HepG2 (cell line): ENCODE results near the gene BTN1A1.

ENCODE experiments used
- ARNT ChIP-seq: fragments of 450-650 bp; IDR thresholded peaks from 2 replicates; pipeline ENCODE4 v1.6.1; 2017
- KLF6 ChIP-seq: IDR thresholded peaks from 2 replicates; pipeline ENCODE4 v1.8.0; 2016; ENCODE audit warnings: missing biosample characterization, missing genetic modification reagents
- PHF8 ChIP-seq: sonication (generic); formaldehyde crosslinking; IDR thresholded peaks from 2 replicates; pipeline ENCODE4 v1.5.0; 2020; ENCODE audit warnings: missing genetic modification reagents
- ZNF660 ChIP-seq: sonication (generic); formaldehyde crosslinking; IDR thresholded peaks from 2 replicates; pipeline ENCODE4 v1.5.1; 2020; ENCODE audit warnings: mild to moderate bottlenecking, low read depth, missing genetic modification reagents, borderline replicate concordance
- TF ChIP-seq, protein P1 (sequence below), 2 experiments: sonication (generic) in 1 of 2; formaldehyde crosslinking in 1 of 2; IDR thresholded peaks; 2 replicates each; pipeline versions ENCODE4 v1.4.0 to v1.6.1; 2018 to 2020; ENCODE audit warnings: missing genetic modification reagents in 2 of 2, borderline replicate concordance in 1 of 2, low read depth in 1 of 2, mild to moderate bottlenecking in 1 of 2, missing biosample characterization in 1 of 2
- TF ChIP-seq, protein P2 (sequence below): sonication (generic); formaldehyde crosslinking; IDR thresholded peaks from 2 replicates; pipeline ENCODE4 v1.5.0; 2020; ENCODE audit warnings: mild to moderate bottlenecking, missing genetic modification reagents, moderate library complexity
- TF ChIP-seq, protein P3 (sequence below): sonication (generic); formaldehyde crosslinking; IDR thresholded peaks from 2 replicates; pipeline ENCODE4 v1.4.0; 2020; ENCODE audit warnings: mild to moderate bottlenecking, low read depth, missing genetic modification reagents

DNA sequence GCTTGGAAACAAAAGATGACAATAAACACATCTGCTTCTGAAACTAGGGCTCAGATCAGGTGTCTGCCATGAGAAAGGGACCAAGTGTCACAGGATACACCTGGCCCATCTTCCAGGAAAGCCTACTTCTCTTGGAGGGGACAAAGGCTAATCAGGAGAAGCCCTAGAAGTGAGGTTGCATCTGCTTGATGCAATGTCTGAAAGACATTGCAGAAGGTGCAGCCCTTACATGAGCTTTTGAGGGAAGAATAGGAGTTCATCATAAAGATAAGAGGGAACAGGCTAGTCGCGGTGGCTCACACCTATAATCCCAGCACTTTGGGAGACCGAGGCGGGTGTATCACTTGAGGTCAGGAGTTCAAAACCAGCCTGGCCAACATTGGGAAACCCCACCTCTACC is 2.5 kb upstream of the BTN1A1 start:
- no peak for TF ChIP-seq PHF8 (CRISPR knock-in tag)
- TF ChIP-seq, protein P1, sequence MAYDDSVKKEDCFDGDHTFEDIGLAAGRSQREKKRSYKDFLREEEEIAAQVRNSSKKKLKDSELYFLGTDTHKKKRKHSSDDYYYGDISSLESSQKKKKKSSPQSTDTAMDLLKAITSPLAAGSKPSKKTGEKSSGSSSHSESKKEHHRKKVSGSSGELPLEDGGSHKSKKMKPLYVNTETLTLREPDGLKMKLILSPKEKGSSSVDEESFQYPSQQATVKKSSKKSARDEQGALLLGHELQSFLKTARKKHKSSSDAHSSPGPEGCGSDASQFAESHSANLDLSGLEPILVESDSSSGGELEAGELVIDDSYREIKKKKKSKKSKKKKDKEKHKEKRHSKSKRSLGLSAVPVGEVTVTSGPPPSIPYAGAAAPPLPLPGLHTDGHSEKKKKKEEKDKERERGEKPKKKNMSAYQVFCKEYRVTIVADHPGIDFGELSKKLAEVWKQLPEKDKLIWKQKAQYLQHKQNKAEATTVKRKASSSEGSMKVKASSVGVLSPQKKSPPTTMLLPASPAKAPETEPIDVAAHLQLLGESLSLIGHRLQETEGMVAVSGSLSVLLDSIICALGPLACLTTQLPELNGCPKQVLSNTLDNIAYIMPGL (CRISPR knock-in tag; IDR thresholded peaks at IDR 0.05; ENCODE audit: borderline replicate concordance in 1 of 2, low read depth in 1 of 2): no peak
- TF ChIP-seq ARNT: no peak
- TF ChIP-seq, protein P2, sequence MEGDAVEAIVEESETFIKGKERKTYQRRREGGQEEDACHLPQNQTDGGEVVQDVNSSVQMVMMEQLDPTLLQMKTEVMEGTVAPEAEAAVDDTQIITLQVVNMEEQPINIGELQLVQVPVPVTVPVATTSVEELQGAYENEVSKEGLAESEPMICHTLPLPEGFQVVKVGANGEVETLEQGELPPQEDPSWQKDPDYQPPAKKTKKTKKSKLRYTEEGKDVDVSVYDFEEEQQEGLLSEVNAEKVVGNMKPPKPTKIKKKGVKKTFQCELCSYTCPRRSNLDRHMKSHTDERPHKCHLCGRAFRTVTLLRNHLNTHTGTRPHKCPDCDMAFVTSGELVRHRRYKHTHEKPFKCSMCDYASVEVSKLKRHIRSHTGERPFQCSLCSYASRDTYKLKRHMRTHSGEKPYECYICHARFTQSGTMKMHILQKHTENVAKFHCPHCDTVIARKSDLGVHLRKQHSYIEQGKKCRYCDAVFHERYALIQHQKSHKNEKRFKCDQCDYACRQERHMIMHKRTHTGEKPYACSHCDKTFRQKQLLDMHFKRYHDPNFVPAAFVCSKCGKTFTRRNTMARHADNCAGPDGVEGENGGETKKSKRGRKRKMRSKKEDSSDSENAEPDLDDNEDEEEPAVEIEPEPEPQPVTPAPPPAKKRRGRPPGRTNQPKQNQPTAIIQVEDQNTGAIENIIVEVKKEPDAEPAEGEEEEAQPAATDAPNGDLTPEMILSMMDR (CRISPR knock-in tag): no peak
- TF ChIP-seq, protein P3, sequence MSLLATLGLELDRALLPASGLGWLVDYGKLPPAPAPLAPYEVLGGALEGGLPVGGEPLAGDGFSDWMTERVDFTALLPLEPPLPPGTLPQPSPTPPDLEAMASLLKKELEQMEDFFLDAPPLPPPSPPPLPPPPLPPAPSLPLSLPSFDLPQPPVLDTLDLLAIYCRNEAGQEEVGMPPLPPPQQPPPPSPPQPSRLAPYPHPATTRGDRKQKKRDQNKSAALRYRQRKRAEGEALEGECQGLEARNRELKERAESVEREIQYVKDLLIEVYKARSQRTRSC (CRISPR knock-in tag): no peak
- TF ChIP-seq ZNF660 (CRISPR knock-in tag): no peak
- no peak for TF ChIP-seq KLF6 (CRISPR knock-in tag)
